ENCODE data around the gene AXL. TPM values are rescaled to one million over a fixed set of nuclear protein-coding genes. Genes with fewer than 3 reads are reported as not detected.

The AXL gene
- total and polyA plus RNA-seq, 2 of the 8 experiments (the other 6 are each of a cell fraction or from before 2014, with no cell fraction given) = 35.3 to 51.0 TPM

DNA sequence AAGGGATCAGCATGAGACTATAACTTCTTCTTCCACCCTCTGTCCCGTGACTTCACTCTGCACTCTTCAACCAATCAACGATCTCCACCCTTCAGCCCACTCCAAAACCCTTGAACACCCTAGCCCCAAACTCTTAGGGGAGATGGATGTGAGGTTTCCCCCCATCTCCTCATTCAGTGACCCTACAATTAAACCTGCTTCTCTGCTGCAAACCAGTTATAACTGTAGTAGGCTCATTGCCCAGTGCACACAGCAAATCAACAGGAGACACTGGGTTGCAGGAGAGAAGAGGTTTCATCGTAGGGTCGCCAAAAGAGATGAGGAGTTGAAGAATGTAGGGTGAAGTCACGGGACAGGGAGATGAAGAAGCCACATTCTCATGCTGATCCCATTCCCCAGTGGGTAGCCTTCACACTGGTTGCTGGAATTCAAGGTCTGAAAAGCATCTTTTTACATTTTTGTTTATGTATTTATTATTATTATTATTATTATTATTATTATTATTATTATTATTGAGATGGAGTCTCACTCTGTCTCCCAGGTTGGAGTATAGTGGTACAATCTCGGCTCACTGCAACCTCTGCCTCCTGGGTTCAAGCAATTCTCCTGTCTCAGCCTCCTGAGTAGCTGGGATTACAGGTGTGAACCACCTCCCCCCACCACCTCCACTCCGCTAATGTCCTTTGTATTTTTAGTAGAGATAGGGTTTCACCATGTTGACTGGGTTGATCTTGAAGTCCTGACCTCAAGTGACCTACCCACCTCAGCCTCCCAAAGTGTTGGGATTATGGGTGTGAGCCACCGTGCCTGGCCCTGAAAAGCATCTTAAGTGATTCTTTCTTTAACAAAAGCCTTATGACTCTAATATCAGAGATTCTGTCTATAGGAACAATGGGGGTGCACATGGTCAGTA is 31.8 kb upstream of the AXL start:
- no peaks in the 10 kb centered on the region for H3K79me1 ChIP-seq (ENCODE audit: low read depth, low read length)
- peak overlapping the region; percentile 50 for H3K27ac ChIP-seq (ENCODE audit: low read depth, low read length)
- no peak overlapping the region for H3K23ac ChIP-seq (ENCODE audit: insufficient read length)
- H3K27me3 ChIP-seq (replicated peaks in 1 of 4; ENCODE audit: control insufficient read depth in 3 of 4, extremely low read depth in 1 of 4, insufficient read depth in 3 of 4, low read length in 3 of 4) = no peaks in the 10 kb centered on the region
- H3K9ac ChIP-seq (replicated peaks in 1 of 4; ENCODE audit: extremely low read depth in 1 of 4, low read depth in 3 of 4, low read length in 3 of 4) = no peak overlapping the region; a peak in 2 of 7 replicates
- H3K18ac ChIP-seq (ENCODE audit: extremely low read depth, low read length) = peak overlapping the region; percentile 65
- no peak overlapping the region for H4K8ac ChIP-seq (ENCODE audit: extremely low read depth, insufficient read depth, low read length)
- H4K91ac ChIP-seq (replicated peaks; ENCODE audit: insufficient read length, low read length) = peak overlapping the region; percentile 96
- no peak overlapping the region for H3K56ac ChIP-seq (replicated peaks; ENCODE audit: insufficient read length, low read depth, low read length)
- H3K23me2 ChIP-seq (ENCODE audit: low read depth, low read length) = peaks cover 4% of the 10 kb centered on the region; the same call in 1 of the 2 replicates
- peak overlapping the region; percentile 86 for H3K4ac ChIP-seq (replicated peaks; ENCODE audit: insufficient read length, low read depth, low read length)
- H2AK5ac ChIP-seq (ENCODE audit: low read depth, low read length) = peak overlapping the region; percentile 68
- peak overlapping the region; percentile 94 for H2BK120ac ChIP-seq (replicated peaks; ENCODE audit: low read depth, low read length)
- peak overlapping the region; percentile 93; the same call in 1 of the 2 replicates for H2BK12ac ChIP-seq (ENCODE audit: low read depth, low read length)
- ChIA-PET POLR2A (ENCODE audit: partially characterized antibody) (interaction anchor here (0.9 to 1.6 kb wide), 5 partner anchors 17 to 77 kb away, joined by 3 to 6 read pairs (median 5); partner anchors contain the start of gene HNRNPUL1), CTCF (ENCODE audit: partially characterized antibody) (interaction anchor here (0.5 to 1.4 kb wide), 4 partner anchors 14 to 382 kb away, joined by 3 to 7 read pairs (median 4); no protein-coding TSS in a partner anchor)
- DNase-seq (ENCODE audit: low read depth in 1 of 2, low spot score in 2 of 2) (no peak), FAIRE-seq (no peak)
- H4K5ac ChIP-seq (ENCODE audit: insufficient read length, low read depth, low read length) = peak overlapping the region; percentile 70
- peak overlapping the region; percentile 32 to 50 for H3K4me2 ChIP-seq (ENCODE audit: insufficient read depth in 1 of 2, low read depth in 2 of 2, low read length in 2 of 2)
- H3K36me3 ChIP-seq (ENCODE audit: control insufficient read depth in 2 of 4, insufficient read depth in 4 of 4, low read length in 3 of 4) = no peaks in the 10 kb centered on the region
- H4K20me1 ChIP-seq (replicated peaks in 1 of 2; ENCODE audit: control insufficient read depth in 1 of 2, insufficient read depth in 2 of 2, low read length in 2 of 2) = no peaks in the 10 kb centered on the region
- peak overlapping the region; percentile 92; the same call in 1 of the 2 replicates for H2BK5ac ChIP-seq (ENCODE audit: low read depth, low read length)
- peaks cover 2 to 7% of the 10 kb centered on the region in 2 experiments; a peak in 3 of 4 replicates for H3K79me2 ChIP-seq (ENCODE audit: control insufficient read depth in 1 of 2, insufficient read depth in 2 of 2, low read length in 2 of 2)
- no peak for TF ChIP-seq CEBPB (IDR thresholded peaks at IDR 0.05; ENCODE audit: low read depth, low read length)
- 0 out of 2 replicates have a peak, but pooled peaks have one; percentile 36 for TF ChIP-seq TEAD4 (IDR thresholded peaks at IDR 0.05; ENCODE audit: low read depth, low read length)
- WGBS, 2 experiments (ENCODE audit: extremely low coverage in 1 of 2, insufficient coverage in 1 of 2, insufficient read length in 1 of 2, insufficient replicate concordance in 2 of 2, low coverage in 1 of 2, low lambda C conversion rate in 2 of 2, missing lambda C conversion rate in 1 of 2) = 42% methylated on average over 8 of the region's 8 CpGs; no CpG with 5 or more reads in 1 of the 2 experiments
- no peak overlapping the region for H3K14ac ChIP-seq (ENCODE audit: insufficient read length)
- H2AFZ ChIP-seq (ENCODE audit: low read length) = no peak overlapping the region
- H3K4me3 ChIP-seq (ENCODE audit: extremely low read depth in 1 of 4, insufficient read depth in 2 of 4, low read depth in 3 of 4, low read length in 4 of 4) = peak overlapping the region in 1 of 4 experiments; percentile 18; a peak in 1 of 8 replicates
- no peaks in the 10 kb centered on the region for H3K9me3 ChIP-seq (ENCODE audit: insufficient read depth in 2 of 2, low read depth in 1 of 2, low read length in 1 of 2)
- H2BK15ac ChIP-seq (ENCODE audit: low read length) = peak overlapping the region; percentile 34; the same call in 1 of the 2 replicates
- H3K4me1 ChIP-seq (replicated peaks in 1 of 4; ENCODE audit: control insufficient read depth in 3 of 4, insufficient read depth in 4 of 4, low read length in 3 of 4) = peaks cover 0 to 24% (median 13%) of the 10 kb centered on the region in 4 experiments; a peak in 5 of 7 replicates
- peak overlapping the region; percentile 88 for H2BK20ac ChIP-seq (ENCODE audit: low read length)

Measured in H1 (cell line).